HFFc6 (cell line): ENCODE measurements around the gene ATF3. TPM values are rescaled to one million over a fixed set of nuclear protein-coding genes. Genes with fewer than 3 reads are reported as not detected.

Experiments used
- DNase-seq: peaks from one replicate; pipeline ENCODE4 v3.0.0-alpha.2; 2018
- H3K27ac Mint-ChIP-seq: 2 replicates; pipeline ENCODE4 v1.8.0; 2020; ENCODE audit warnings: mild to moderate bottlenecking, mixed read lengths
- H3K27me3 Mint-ChIP-seq: 2 replicates; pipeline ENCODE4 v1.8.0; 2021; ENCODE audit warnings: mild to moderate bottlenecking, moderate library complexity, mixed read lengths; ENCODE audit not compliant: insufficient read depth
- H3K36me3 Mint-ChIP-seq: 2 replicates; pipeline ENCODE4 v1.8.0; 2021; ENCODE audit warnings: low read depth, mixed read lengths
- H3K4me1 Mint-ChIP-seq: 2 replicates; pipeline ENCODE4 v1.8.0; 2020; ENCODE audit warnings: low read depth, mixed read lengths
- H3K4me3 Mint-ChIP-seq: 2 replicates; pipeline ENCODE4 v1.8.0; 2020; ENCODE audit warnings: mild to moderate bottlenecking, moderate library complexity, mixed read lengths
- H3K9me3 Mint-ChIP-seq: 2 replicates; pipeline ENCODE4 v1.8.0; 2020; ENCODE audit warnings: mild to moderate bottlenecking, mixed read lengths
- long read RNA-seq: library from polyadenylated mRNA; unstranded; transcript quantifications from one replicate; pipeline ENCODE4 v2.0.0, GENCODE V29; 2019
- total RNA-seq, 6 experiments: library from RNA; stranded (reverse); fragmentation: NEBNext Ultra II Directional; extraction: Animal tissue kit (Norgen Biotek cat#: 25700); gene quantifications; 2 replicates in 1 of 6; 3 replicates in 5 of 6; pipeline ENCODE4 v1.2.3, GENCODE V29; 2021
- TF ChIP-seq, protein P1 (sequence below): fragments of 200-600 bp; sonication (generic); IDR thresholded peaks from 2 replicates; pipeline ENCODE4 v1.5.0; 2021; ENCODE audit warnings: antibody characterized with exemption, mild to moderate bottlenecking

Gene ATF3, protein sequence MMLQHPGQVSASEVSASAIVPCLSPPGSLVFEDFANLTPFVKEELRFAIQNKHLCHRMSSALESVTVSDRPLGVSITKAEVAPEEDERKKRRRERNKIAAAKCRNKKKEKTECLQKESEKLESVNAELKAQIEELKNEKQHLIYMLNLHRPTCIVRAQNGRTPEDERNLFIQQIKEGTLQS
- total RNA-seq = 1 to 10 TPM; 1.9 to 5.5 (median 4.8) TPM
- long read RNA-seq, partial matches to known transcripts = 0 of 1 reads
- long read RNA-seq, other reads (novel, unspliced or antisense) = 0 of 1 reads

DNA sequence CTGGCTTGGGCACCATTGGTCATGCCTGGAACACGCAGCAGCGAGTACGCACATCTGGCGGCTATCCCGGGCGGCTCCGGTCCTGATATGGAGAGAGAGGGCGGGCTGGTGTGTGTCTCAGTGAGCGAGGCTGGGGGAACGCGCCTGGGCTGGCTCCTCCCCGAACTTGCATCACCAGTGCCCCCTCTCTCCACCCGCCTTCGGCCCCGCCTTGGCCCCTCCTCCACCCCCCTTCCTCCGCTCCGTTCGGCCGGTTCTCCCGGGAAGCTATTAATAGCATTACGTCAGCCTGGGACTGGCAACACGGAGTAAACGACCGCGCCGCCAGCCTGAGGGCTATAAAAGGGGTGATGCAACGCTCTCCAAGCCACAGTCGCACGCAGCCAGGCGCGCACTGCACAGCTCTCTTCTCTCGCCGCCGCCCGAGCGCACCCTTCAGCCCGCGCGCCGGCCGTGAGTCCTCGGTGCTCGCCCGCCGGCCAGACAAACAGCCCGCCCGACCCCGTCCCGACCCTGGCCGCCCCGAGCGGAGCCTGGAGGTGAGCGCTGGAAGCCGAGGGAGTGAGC, at the start of gene ATF3:
Gene ATF3 (plus strand): TSS at position 370 of the 567 bp plus-strand sequence. CDS start 6,261 bp downstream, outside the sequence.
- DNase-seq = peak; percentile 100
- Mint-ChIP-seq H3K4me3 (peak within 1 kb of the TSS; percentile 89), H3K9me3 (no peaks in the 10 kb centered on the region), H3K27ac (peak within 1 kb of the TSS; percentile 92), H3K36me3 (no peaks in the 10 kb centered on the region), H3K27me3 (peaks cover 55% of the 10 kb centered on the region), H3K4me1 (peaks cover 35% of the 10 kb centered on the region)
- TF ChIP-seq, protein P1, sequence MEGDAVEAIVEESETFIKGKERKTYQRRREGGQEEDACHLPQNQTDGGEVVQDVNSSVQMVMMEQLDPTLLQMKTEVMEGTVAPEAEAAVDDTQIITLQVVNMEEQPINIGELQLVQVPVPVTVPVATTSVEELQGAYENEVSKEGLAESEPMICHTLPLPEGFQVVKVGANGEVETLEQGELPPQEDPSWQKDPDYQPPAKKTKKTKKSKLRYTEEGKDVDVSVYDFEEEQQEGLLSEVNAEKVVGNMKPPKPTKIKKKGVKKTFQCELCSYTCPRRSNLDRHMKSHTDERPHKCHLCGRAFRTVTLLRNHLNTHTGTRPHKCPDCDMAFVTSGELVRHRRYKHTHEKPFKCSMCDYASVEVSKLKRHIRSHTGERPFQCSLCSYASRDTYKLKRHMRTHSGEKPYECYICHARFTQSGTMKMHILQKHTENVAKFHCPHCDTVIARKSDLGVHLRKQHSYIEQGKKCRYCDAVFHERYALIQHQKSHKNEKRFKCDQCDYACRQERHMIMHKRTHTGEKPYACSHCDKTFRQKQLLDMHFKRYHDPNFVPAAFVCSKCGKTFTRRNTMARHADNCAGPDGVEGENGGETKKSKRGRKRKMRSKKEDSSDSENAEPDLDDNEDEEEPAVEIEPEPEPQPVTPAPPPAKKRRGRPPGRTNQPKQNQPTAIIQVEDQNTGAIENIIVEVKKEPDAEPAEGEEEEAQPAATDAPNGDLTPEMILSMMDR = no peak

DNA sequence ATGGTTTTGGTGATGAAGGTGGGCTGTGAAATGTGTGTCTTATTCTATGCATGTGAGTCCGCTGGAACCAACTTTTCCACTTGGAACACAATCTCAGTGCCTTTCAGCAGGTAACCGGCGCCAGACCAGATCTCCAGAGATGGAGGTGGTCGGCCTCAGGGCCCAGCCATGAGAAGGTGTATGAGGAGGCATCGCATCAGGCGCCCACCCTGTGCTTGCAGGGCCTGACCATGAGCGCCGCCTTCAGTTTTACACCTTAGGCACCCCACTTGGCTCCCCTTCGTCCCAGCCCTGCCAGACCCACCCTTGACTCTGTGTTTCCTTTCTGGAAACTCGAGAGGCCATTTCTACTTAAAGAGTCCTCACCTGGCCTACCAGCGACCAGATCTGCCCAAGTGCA, 48.6 kb upstream of the ATF3 start:
- TF ChIP-seq, protein P1 = no peak
- Mint-ChIP-seq H3K4me1 (peaks cover 32% of the 10 kb centered on the region), H3K4me3 (no peak overlapping the region), H3K27ac (peak overlapping the region; percentile 77; the same call in 1 of the 2 replicates), H3K36me3 (no peaks in the 10 kb centered on the region), H3K27me3 (peaks cover under 1% of the 10 kb centered on the region), H3K9me3 (peaks cover 3% of the 10 kb centered on the region; the same call in 1 of the 2 replicates)
- DNase-seq = no peak

DNA sequence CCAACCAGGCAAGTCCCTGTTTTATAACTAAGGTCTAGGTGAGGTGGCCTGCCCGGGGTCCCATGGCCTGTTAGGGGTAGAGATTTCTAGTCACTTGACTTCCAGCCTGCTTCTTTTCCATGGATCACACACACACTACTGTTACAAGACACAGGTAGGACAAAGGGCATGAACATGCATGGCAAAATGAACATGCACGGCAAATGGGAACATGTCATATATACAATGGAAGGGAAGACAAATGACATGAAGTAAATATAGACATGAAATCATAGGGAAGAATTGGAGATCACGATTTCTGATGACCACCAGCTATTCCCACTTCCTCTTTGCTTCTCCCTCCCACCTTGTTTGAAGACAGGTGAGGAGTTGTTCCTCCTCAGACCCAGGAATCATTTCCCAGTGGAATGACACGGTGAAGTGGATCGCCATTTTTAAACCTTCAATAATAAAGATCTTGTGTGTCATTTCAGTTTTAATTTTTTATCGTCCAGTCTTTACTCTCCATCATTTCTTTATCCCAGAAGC, 47.6 kb upstream of the ATF3 start:
- H3K4me3 Mint-ChIP-seq = peak overlapping the region; percentile 74

GRCh38 chr1:212561501-212561931, 47.0 kb upstream of the ATF3 start:
- Mint-ChIP-seq H3K4me3 (peak overlapping the region; percentile 74), H3K36me3 (no peaks in the 10 kb centered on the region), H3K9me3 (peaks cover 3% of the 10 kb centered on the region; the same call in 1 of the 2 replicates), H3K27me3 (peaks cover 11% of the 10 kb centered on the region), H3K4me1 (peaks cover 38% of the 10 kb centered on the region), H3K27ac (peak overlapping the region; percentile 77)
- DNase-seq = peak; percentile 80
- TF ChIP-seq, protein P1 = no peak

More for the DNA sequence above, 47.6 kb upstream of the ATF3 start:
- Mint-ChIP-seq H3K27me3 (peaks cover 6% of the 10 kb centered on the region), H3K9me3 (peaks cover 3% of the 10 kb centered on the region; the same call in 1 of the 2 replicates), H3K36me3 (no peaks in the 10 kb centered on the region), H3K27ac (peak overlapping the region; percentile 77), H3K4me1 (peaks cover 33% of the 10 kb centered on the region)
- no peak for DNase-seq
- TF ChIP-seq, protein P1 = no peak

DNA sequence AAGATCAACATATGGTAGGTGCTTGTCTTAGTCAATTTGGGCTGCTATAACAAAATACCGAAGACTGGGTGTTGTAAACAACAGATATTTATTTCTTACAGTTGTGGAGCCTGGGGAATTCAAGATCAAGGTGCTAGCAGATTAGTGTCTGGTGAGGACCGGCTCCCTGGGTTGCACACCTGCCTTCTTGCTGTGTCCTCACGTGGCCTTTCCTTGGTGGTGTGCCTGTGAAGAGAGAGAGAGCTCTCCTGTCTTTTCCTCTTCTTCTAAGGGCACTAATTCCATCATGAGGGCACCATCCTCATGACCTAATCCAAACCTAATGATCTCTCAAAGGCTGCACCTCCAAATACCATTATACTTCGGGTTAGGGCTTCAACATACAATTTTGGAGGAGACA, 45.8 kb upstream of the ATF3 start:
- Mint-ChIP-seq H3K27me3 (peaks cover 13% of the 10 kb centered on the region), H3K4me1 (peaks cover 50% of the 10 kb centered on the region), H3K9me3 (peaks cover 3% of the 10 kb centered on the region; the same call in 1 of the 2 replicates), H3K36me3 (no peaks in the 10 kb centered on the region), H3K27ac (no peak overlapping the region), H3K4me3 (no peak overlapping the region)
- no peak for DNase-seq
- TF ChIP-seq, protein P1 = no peak
